Naive thymus-derived CD8-positive, alpha-beta T cell (primary cell): ENCODE measurements around the gene JDP2. TPM values are rescaled to one million over a fixed set of nuclear protein-coding genes. Genes with fewer than 3 reads are reported as not detected.

Source experiments
- ATAC-seq, 2 donors: fragments of 150-1000 bp; cut with Tn5 transposase in 1 of 2; sonication (Bioruptor Pico), chemical (Tn5 transposase) in 1 of 2; 1 replicate in 1 of 2; 2 replicates in 1 of 2; pipeline ENCODE4 v1.10.0; 2021; ENCODE audit warnings: mild to moderate bottlenecking in 2 of 2, moderate library complexity in 2 of 2
- POLR2A ChIA-PET: fragments of 350-600 bp; sonication (Branson Sonifier 250); formaldehyde crosslinking; loops from one replicate; lab custom pipeline; 2021; ENCODE audit warnings: antibody characterized with exemption; lab: Charles Lee
- DNase-seq, 10 donors: peaks; one replicate each; pipeline versions ENCODE4 v3.0.0 to v3.0.0-alpha.2; 2020 to 2022
- H3K27ac Mint-ChIP-seq, 10 donors: one replicate each; pipeline ENCODE4 v1.8.0; 2020 to 2022; ENCODE audit warnings: mild to moderate bottlenecking in 10 of 10, mixed read lengths in 10 of 10, moderate library complexity in 4 of 10, inconsistent platforms in 1 of 10
- H3K27me3 Mint-ChIP-seq, 5 donors: one replicate each; pipeline ENCODE4 v1.8.0; 2021 to 2022; ENCODE audit warnings: mixed read lengths in 5 of 5
- H3K36me3 Mint-ChIP-seq, 3 donors: one replicate each; pipeline ENCODE4 v1.8.0; 2020 to 2022; ENCODE audit warnings: mixed read lengths in 3 of 3, mild to moderate bottlenecking in 2 of 3, inconsistent platforms in 1 of 3
- H3K4me1 Mint-ChIP-seq, 4 donors: one replicate each; pipeline ENCODE4 v1.8.0; 2021 to 2022; ENCODE audit warnings: mixed read lengths in 4 of 4
- H3K4me3 Mint-ChIP-seq, 10 donors: one replicate each; pipeline ENCODE4 v1.8.0; 2020 to 2022; ENCODE audit warnings: mild to moderate bottlenecking in 10 of 10, mixed read lengths in 10 of 10, moderate library complexity in 6 of 10, inconsistent platforms in 1 of 10
- H3K9me3 Mint-ChIP-seq, 9 donors: one replicate each; pipeline ENCODE4 v1.8.0; 2020 to 2022; ENCODE audit warnings: mixed read lengths in 9 of 9, mild to moderate bottlenecking in 3 of 9, inconsistent platforms in 1 of 9, moderate library complexity in 1 of 9
- polyA plus RNA-seq, 3 donors: library from polyadenylated mRNA; unstranded; fragments of 300-500 nt; fragmentation: Illumina TruSeq; gene quantifications; one replicate each; pipeline ENCODE4 v1.2.3, GENCODE V29; 2021
- total RNA-seq, 8 experiments: library from RNA in 2 of 8; stranded (reverse) in 2 of 8; gene quantifications; one replicate each; pipeline ENCODE4 v1.2.3 and lab custom pipeline; 2021 to 2026

Gene JDP2
- total and polyA plus RNA-seq, 5 experiments from 2014 or later: 0.75 to 1.0 TPM; not detected in 3

DNA sequence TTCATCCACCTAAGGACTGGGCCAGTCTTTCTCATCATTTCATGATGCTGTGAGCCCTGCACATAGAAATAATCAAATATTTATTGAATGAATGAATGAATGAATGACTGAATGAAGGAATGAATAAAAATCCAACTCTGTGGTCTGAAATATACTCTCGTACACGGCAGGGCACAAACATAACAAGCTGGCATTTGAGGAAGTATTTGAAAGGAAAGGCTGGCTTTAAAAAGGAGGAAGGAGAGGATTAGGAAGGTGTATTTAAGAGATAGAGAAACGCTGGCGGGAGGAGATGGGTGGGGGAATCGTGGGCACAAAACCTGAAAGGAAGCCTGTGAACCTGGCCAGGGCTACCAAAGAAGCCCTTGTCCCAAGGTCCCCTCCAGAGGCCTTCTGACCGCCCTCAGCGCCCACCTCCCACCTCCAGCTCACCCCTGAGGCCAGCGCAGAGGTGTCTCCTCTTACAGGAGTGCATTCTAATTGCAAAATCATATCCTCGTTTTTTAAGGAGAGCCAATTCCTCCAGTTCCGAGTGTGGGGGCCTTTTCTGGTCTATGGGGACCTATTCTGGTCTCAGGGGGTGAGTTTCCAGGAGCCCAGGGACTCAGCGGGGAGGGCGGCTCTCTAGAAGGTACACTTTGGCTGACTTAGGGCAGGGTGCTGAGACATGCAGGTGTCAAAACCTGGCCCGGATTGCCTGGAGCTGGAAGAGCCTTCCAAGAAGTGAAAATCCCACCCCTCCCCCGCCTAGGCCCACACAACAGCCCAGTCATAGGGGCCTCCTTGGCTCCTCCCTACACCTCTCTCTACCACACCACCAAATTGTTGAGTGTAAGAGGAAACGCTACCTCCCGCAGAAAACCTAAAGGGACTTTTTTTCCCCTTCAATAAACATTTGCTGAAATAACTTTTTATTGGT lies 8.7 kb upstream of the JDP2 start:
- Mint-ChIP-seq H3K27me3 (peaks cover 0 to 1% (median 0%) of the 10 kb centered on the region in 5 donors), H3K9me3 (peaks cover 0 to under 1% (median 0%) of the 10 kb centered on the region in 9 donors), H3K4me3 (peak overlapping the region in 5 of 10 donors; percentile 7 to 45 (median 14)), H3K4me1 (peaks cover 1 to 16% (median 15%) of the 10 kb centered on the region in 4 donors), H3K36me3 (peaks cover 0 to 1% (median 0%) of the 10 kb centered on the region in 3 donors), H3K27ac (peak overlapping the region in 3 of 10 donors; percentile 24 to 49 (median 43))
- POLR2A ChIA-PET: interaction anchor here (0.6 kb wide), 1 partner anchor 57 kb away, joined by 6 read pairs; no protein-coding TSS in a partner anchor
- ATAC-seq (peak; percentile 75 to 92), DNase-seq (peak in 3 of 10 donors; percentile 18 to 23 (median 18))

DNA sequence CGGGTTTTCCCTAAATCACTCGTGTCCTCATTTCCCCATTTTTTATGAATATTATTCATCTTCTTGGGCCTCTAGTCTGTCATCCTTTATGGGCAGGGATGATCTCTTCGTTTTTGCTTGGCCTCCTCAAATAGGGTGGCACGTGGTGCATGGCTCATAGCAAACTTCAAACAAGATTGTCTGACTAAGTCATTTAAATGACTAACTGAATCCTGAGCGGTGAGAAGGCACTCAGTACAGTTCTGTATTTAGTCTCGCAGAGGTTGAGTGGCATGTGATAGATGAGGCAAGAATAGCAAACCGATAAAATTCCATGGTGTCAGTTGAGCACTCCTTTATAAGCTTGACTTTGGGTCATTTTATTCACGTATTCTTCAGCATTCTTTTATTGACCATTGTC lies 5.7 kb upstream of the JDP2 start:
- Mint-ChIP-seq H3K27me3 (peaks cover 1 to 12% (median 6%) of the 10 kb centered on the region in 5 donors), H3K4me3 (no peak overlapping the region), H3K27ac (no peak overlapping the region), H3K9me3 (peaks cover 0 to 5% (median 0%) of the 10 kb centered on the region in 9 donors), H3K36me3 (peaks cover 0 to 6% (median 0%) of the 10 kb centered on the region in 3 donors), H3K4me1 (peaks cover 1 to 31% (median 17%) of the 10 kb centered on the region in 4 donors)
- POLR2A ChIA-PET: interaction anchor here (1.0 kb wide), 1 partner anchor 9 kb away, joined by 3 read pairs; no protein-coding TSS in a partner anchor
- DNase-seq (no peak), ATAC-seq (no peak)

DNA sequence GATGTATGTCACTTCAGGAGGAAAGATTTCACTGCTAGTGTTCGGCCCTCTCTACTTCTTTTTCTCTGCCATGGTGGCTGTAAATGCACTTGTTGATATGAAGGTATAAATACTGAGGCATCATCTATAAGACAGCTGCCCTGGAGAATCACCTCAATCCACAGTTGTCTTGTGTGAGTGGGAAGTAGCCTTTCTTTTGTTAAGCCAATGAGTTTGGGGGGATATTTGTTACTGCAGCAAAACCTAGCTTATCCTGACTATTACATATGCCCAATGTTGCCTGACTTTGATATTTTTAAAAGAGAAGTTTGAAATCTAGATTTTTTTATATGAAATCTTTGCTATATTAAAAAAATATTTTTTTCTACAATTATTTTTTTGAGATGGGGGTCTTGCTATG lies 3.3 kb upstream of the JDP2 start:
- Mint-ChIP-seq H3K9me3 (peaks cover 0 to 5% (median 0%) of the 10 kb centered on the region in 9 donors), H3K36me3 (peaks cover 0 to 6% (median 0%) of the 10 kb centered on the region in 3 donors), H3K4me1 (peaks cover 0 to 26% (median 11%) of the 10 kb centered on the region in 4 donors), H3K27me3 (peaks cover 1 to 16% (median 6%) of the 10 kb centered on the region in 5 donors), H3K4me3 (no peak overlapping the region), H3K27ac (peak overlapping the region in 1 of 10 donors; percentile 13)
- ATAC-seq (no peak), DNase-seq (no peak)
- POLR2A ChIA-PET: no interaction called here

DNA sequence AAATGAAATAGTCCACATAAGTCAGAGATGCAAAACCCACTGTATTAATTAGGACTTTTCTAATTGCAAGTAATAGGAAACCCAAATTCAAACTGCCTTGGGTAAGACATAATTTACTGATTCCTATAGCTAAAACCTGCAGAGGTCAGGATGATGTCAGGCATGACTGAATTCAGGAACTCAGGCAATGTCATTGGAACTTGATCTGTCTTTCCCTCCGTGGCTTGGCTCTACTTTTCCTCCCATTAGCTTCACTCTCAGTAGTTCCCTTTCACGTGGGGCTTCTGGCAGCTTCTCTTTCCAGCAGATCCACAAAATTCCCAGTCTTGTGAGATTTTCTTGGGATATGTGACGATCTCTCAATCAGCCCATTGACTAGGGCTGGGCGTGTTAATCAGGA lies 2.4 kb upstream of the JDP2 start:
- peaks cover 0 to 6% (median 0%) of the 10 kb centered on the region in 3 donors for H3K36me3 Mint-ChIP-seq
- H3K4me3 Mint-ChIP-seq: no peak overlapping the region
- ATAC-seq (no peak), DNase-seq (no peak)
- H3K27me3 Mint-ChIP-seq: peaks cover 1 to 16% (median 6%) of the 10 kb centered on the region in 5 donors
- peaks cover 0 to 5% (median 0%) of the 10 kb centered on the region in 9 donors for H3K9me3 Mint-ChIP-seq
- H3K4me1 Mint-ChIP-seq: peaks cover 0 to 18% (median 5%) of the 10 kb centered on the region in 4 donors
- POLR2A ChIA-PET: interaction anchor here (1.2 kb wide), 1 partner anchor 92 kb away, joined by 5 read pairs; no protein-coding TSS in a partner anchor
- H3K27ac Mint-ChIP-seq: no peak overlapping the region

DNA sequence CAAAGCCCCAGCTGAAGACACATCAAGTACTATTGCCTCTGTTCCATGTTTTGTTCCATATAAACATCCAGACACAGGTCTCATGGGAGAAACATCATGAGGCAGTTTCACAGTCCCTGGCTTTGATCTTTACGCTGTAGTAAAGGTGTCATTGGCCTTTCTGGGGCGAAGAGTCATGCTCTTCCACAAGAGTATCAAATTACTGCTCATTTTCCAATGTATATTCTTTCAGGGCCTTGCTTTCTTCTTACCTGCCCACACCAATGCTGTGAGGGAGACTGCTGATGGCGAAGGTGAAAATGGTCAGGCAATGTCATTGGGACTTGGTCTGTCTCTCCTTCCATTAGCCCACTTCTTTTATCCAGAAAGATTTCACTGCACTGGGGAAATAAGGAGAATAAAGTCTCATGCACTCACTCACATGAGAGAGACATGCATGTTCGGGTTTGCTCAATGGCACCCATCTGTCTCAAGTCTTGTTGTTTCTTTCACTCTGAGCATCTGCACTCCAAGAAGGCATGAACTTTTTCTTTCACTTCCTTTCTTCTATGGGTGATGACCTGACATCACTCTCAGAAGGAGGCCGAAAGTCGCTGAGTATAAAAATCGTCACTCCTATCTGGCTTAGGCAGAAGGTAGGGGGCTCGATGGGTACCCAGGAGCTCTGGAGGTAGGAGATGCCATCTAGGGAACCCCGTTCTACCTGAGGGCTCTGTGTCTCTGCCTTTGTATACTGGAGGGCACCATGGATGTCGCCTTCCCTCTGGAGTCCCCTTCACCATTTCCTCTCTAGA lies 1.3 kb upstream of the JDP2 start:
- peaks cover 1 to 16% (median 6%) of the 10 kb centered on the region in 5 donors for H3K27me3 Mint-ChIP-seq
- peak overlapping the region in 4 of 10 donors; percentile 30 to 76 (median 68) for H3K27ac Mint-ChIP-seq
- peaks cover 0 to 5% (median 0%) of the 10 kb centered on the region in 9 donors for H3K9me3 Mint-ChIP-seq
- DNase-seq (no peak), ATAC-seq (no peak)
- peaks cover 0 to 18% (median 4%) of the 10 kb centered on the region in 4 donors for H3K4me1 Mint-ChIP-seq
- POLR2A ChIA-PET: interaction anchor here (1.2 kb wide), 1 partner anchor 93 kb away, joined by 5 read pairs; no protein-coding TSS in a partner anchor
- peaks cover 0 to 6% (median 0%) of the 10 kb centered on the region in 3 donors for H3K36me3 Mint-ChIP-seq
- peak overlapping the region; percentile 40 to 78 (median 60) for H3K4me3 Mint-ChIP-seq

DNA sequence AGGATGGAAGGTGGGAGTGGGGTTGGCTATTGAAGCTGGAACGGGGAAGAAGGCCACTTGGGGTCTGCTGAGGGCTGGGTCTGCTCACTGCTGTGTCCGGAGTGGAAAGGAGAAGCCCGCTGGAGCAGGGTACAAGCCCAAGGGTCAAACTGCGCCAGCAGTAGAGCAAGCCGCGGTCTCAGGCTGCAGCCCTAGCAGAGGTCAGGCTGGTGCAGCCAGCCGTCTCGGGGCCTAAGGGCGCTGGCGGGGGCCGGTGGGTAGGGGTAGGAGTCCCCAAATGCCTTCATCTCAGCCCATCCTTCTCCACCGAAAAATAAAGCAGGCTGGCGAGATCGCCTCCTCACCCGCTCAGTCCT lies 718 bp upstream of the JDP2 start:
- Mint-ChIP-seq H3K4me1 (peaks cover 0 to 18% (median 4%) of the 10 kb centered on the region in 4 donors), H3K4me3 (peak overlapping the region; percentile 54 to 78 (median 62)), H3K36me3 (peaks cover 0 to 6% (median 0%) of the 10 kb centered on the region in 3 donors), H3K27me3 (peaks cover 1 to 16% (median 6%) of the 10 kb centered on the region in 5 donors), H3K9me3 (peaks cover 0 to 5% (median 0%) of the 10 kb centered on the region in 9 donors), H3K27ac (peak overlapping the region in 2 of 10 donors; percentile 64 to 76)
- no peak for DNase-seq
- ATAC-seq: no peak
- POLR2A ChIA-PET: no interaction called here

DNA sequence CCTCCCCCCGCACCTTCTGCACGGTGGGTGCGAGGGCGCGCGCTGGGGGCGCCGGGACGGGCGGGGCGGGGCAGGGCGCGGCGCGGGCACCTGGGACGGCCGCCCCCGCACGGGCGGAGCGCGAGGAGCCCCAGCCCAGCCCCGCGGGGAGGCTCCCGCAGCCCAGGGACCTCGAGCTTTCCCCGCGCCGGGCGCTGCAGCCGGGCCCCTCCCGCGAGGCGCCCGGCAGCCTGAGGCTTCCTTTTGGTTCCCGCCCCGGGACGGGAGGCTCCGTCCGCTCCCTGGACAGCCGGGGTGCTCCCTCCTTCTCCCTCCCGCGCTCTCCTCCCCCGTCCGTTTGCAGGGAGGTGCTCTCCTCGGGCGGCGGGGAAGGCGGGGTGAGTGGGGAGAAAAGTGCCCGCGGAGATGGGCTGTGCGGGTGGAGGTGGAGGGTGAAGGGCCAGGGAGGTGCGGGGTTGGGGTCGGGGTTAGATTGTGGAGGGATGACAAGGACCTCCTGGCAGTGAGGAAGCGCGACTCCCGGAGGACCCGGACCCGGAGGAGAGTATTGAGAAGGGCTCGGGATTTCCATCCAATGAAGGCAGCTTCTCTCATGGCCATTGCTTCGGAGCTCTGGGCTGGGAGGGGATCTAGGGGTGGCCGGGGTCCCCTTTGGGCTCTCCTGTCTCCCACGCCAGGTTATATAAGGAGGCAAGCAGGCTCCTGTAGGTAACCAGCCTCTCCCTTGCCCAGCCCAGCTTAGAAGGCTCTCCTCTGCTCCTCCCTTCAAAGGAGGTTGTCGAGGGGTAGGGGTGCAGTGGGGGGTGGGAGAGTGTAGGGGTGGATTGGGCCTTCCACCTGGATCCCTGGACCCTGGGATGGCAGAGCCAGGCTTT lies 645 bp downstream of the JDP2 start:
- POLR2A ChIA-PET: no interaction called here
- Mint-ChIP-seq H3K4me3 (peak overlapping the region; percentile 61 to 88 (median 76)), H3K9me3 (peaks cover 0 to 5% (median 0%) of the 10 kb centered on the region in 9 donors), H3K27ac (peak overlapping the region in 2 of 10 donors; percentile 53 to 59), H3K27me3 (peaks cover 1 to 16% (median 8%) of the 10 kb centered on the region in 5 donors), H3K36me3 (peaks cover 0 to 6% (median 0%) of the 10 kb centered on the region in 3 donors), H3K4me1 (peaks cover 0 to 18% (median 4%) of the 10 kb centered on the region in 4 donors)
- DNase-seq: peak in 2 of 10 donors; percentile 7 to 30
- ATAC-seq: peak; percentile 38 to 51

DNA sequence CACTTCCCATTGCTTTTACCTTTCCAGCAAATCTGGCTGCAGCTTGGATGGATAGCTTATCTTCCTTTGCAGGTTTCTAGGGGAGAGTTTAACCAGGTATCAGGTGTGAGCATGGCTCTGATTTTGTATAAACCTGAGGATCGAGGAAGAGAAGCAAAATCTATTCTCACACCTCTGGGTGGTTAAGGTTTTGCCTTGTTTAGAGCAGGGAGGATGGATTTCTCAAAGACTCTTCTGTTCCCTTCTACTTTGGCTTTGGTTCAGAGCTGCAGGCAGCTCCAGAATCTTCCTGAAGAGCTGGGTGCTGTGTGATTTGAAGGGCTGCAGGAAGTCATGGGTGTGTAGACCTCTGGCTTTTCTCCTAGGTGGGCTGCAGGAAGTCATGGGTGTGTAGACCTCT lies 1.7 kb downstream of the JDP2 start:
- ATAC-seq: no peak
- POLR2A ChIA-PET: no interaction called here

DNA sequence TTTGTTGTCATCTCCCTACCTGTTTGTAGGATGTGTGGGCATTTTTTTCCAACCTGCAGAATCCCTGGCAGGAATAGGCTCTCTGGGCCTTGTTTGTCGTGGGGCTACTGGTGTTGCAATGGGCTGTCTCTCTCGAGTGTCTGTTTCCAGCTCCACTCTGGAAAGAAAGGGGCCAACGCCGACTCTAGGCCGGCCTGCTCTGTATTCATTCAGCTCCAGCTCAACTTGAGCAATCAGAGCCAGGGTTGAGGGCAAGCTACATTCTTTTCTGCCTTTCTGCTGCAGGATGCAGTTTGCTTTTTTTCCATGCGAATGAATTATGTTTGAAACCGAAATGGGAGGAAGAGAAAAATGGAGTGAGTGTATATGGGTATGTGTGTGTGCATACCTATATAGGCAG lies 2.3 kb downstream of the JDP2 start:
- Mint-ChIP-seq H3K36me3 (no peaks in the 10 kb centered on the region), H3K9me3 (no peaks in the 10 kb centered on the region), H3K27ac (peak overlapping the region in 1 of 10 donors; percentile 32), H3K4me3 (peak overlapping the region in 6 of 10 donors; percentile 7 to 83 (median 48)), H3K27me3 (peaks cover 1 to 11% (median 8%) of the 10 kb centered on the region in 5 donors), H3K4me1 (peaks cover 2 to 20% (median 5%) of the 10 kb centered on the region in 4 donors)
- POLR2A ChIA-PET: no interaction called here
- ATAC-seq (no peak), DNase-seq (no peak)

More for the DNA sequence above, 1.7 kb downstream of the JDP2 start:
- peaks cover 0 to 18% (median 4%) of the 10 kb centered on the region in 4 donors for H3K4me1 Mint-ChIP-seq
- no peak for DNase-seq
- peak overlapping the region in 9 of 10 donors; percentile 55 to 88 (median 72) for H3K4me3 Mint-ChIP-seq
- H3K9me3 Mint-ChIP-seq: no peaks in the 10 kb centered on the region
- no peaks in the 10 kb centered on the region for H3K36me3 Mint-ChIP-seq
- peaks cover 1 to 11% (median 8%) of the 10 kb centered on the region in 5 donors for H3K27me3 Mint-ChIP-seq
- no peak overlapping the region for H3K27ac Mint-ChIP-seq

DNA sequence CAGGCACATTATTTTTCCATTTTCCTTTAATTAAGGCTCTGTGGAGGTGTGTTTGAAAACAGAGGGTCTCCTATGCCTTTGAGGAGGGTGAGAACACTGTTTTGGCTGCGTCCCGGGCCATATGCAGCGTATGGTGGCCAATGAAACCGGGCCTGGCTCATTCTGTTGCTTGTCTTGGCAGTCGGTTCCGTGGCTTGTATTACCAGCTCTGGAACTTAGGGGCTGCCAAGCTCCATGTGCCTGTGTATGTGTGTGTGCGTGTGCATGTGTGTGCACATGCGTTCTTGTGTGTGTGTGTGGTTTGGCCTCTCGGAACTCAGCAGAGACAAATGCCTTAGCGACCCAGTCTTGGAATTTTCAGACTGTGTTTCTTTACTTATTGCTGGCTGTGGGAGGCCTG lies 2.7 kb downstream of the JDP2 start:
- DNase-seq (no peak), ATAC-seq (no peak)
- Mint-ChIP-seq H3K27ac (no peak overlapping the region), H3K27me3 (peaks cover 1 to 12% (median 5%) of the 10 kb centered on the region in 5 donors), H3K36me3 (no peaks in the 10 kb centered on the region), H3K4me3 (no peak overlapping the region), H3K9me3 (no peaks in the 10 kb centered on the region), H3K4me1 (peaks cover 5 to 24% (median 9%) of the 10 kb centered on the region in 4 donors)
- POLR2A ChIA-PET: interaction anchor here (0.8 kb wide), 1 partner anchor 8 kb away, joined by 3 read pairs; no protein-coding TSS in a partner anchor

DNA sequence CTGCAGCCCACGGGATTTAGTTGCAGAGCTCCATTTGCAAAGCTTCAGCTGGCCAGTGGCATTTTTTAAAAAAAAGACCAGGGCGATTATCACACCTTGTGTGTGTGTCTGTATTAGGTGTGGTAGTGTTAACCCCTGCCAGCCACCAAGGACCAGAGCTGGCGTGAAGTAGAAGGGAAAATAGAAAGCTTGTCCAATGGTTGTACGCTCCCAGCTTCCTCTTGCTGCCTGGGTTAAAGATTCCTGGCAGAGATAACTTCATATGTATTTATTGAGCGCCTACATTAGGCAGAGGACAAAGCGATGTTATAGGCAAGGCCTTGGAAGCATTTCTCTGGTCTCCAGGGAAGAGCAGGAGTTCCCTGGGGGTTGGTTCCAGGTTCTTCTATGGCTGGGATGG lies 3.2 kb downstream of the JDP2 start:
- no peaks in the 10 kb centered on the region for H3K9me3 Mint-ChIP-seq
- DNase-seq (no peak), ATAC-seq (no peak)
- POLR2A ChIA-PET: interaction anchor here (0.8 kb wide), 1 partner anchor 8 kb away, joined by 3 read pairs; no protein-coding TSS in a partner anchor
- H3K36me3 Mint-ChIP-seq: no peaks in the 10 kb centered on the region
- peaks cover under 1 to 10% (median 1%) of the 10 kb centered on the region in 5 donors for H3K27me3 Mint-ChIP-seq
- H3K4me3 Mint-ChIP-seq: no peak overlapping the region
- H3K27ac Mint-ChIP-seq: peak overlapping the region in 1 of 10 donors; percentile 38
- peaks cover 6 to 24% (median 14%) of the 10 kb centered on the region in 4 donors for H3K4me1 Mint-ChIP-seq
